ENCODE results near the gene BCL2L15. TPM values are rescaled to one million over a fixed set of nuclear protein-coding genes. Genes with fewer than 3 reads are reported as not detected.

Gene BCL2L15
- total RNA-seq, 4 donors from 2014 or later = 0.11 to 1.7 (median 0.78) TPM; not detected in 1

- H3K36me3 ChIP-seq = peaks cover 25 to 73% (median 63%) of the 10 kb centered on the region in 4 donors
- intact Hi-C loops (cut with DNase I) = no loop called here
- no peak overlapping the region for H3K27ac ChIP-seq (replicated peaks in 1 of 4)
- H3K4me1 ChIP-seq = peaks cover 0 to 6% (median 2%) of the 10 kb centered on the region in 4 donors
- TF ChIP-seq POLR2A (IDR thresholded peaks at IDR 0.05; ENCODE audit: low read depth) = no peak
- TF ChIP-seq, protein P1, sequence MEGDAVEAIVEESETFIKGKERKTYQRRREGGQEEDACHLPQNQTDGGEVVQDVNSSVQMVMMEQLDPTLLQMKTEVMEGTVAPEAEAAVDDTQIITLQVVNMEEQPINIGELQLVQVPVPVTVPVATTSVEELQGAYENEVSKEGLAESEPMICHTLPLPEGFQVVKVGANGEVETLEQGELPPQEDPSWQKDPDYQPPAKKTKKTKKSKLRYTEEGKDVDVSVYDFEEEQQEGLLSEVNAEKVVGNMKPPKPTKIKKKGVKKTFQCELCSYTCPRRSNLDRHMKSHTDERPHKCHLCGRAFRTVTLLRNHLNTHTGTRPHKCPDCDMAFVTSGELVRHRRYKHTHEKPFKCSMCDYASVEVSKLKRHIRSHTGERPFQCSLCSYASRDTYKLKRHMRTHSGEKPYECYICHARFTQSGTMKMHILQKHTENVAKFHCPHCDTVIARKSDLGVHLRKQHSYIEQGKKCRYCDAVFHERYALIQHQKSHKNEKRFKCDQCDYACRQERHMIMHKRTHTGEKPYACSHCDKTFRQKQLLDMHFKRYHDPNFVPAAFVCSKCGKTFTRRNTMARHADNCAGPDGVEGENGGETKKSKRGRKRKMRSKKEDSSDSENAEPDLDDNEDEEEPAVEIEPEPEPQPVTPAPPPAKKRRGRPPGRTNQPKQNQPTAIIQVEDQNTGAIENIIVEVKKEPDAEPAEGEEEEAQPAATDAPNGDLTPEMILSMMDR (IDR thresholded peaks at IDR 0.05) = no peak
- TF ChIP-seq EP300 (IDR thresholded peaks at IDR 0.05) = no peak
- TF ChIP-seq POLR2AphosphoS5 (IDR thresholded peaks at IDR 0.05) = no peak
- no peaks in the 10 kb centered on the region for H3K9me3 ChIP-seq
- no peak overlapping the region for H3K4me3 ChIP-seq
- 88% methylated on average over 8 of the region's 8 CpGs for whole genome bisulfite sequencing
- DNase-seq (ENCODE audit: extremely low spot score) = no peak
- no peaks in the 10 kb centered on the region for H3K27me3 ChIP-seq
These were observed 8.6 kb upstream of the BCL2L15 start for GRCh38 chr1:113895961-113896360.

GRCh38 chr1:113895098-113895497 is 7.7 kb upstream of the BCL2L15 start:
- WGBS = 67% methylated on average over 6 of the region's 6 CpGs
- Histone ChIP-seq H3K36me3 (peaks cover 25 to 65% (median 54%) of the 10 kb centered on the region in 4 donors), H3K4me1 (peaks cover 0 to 6% (median 2%) of the 10 kb centered on the region in 4 donors), H3K4me3 (no peak overlapping the region), H3K9me3 (no peaks in the 10 kb centered on the region), H3K27me3 (no peaks in the 10 kb centered on the region), H3K27ac (replicated peaks in 1 of 4) (peak overlapping the region in 1 of 4 donors; percentile 29)
- no peak for TF ChIP-seq POLR2AphosphoS5 (IDR thresholded peaks at IDR 0.05)
- TF ChIP-seq POLR2A (IDR thresholded peaks at IDR 0.05; ENCODE audit: low read depth) = no peak
- TF ChIP-seq, protein P1 (IDR thresholded peaks at IDR 0.05) = no peak
- TF ChIP-seq EP300 (IDR thresholded peaks at IDR 0.05) = no peak
- intact Hi-C loops (cut with DNase I) = no loop called here
- no peak for DNase-seq (ENCODE audit: extremely low spot score)

DNA sequence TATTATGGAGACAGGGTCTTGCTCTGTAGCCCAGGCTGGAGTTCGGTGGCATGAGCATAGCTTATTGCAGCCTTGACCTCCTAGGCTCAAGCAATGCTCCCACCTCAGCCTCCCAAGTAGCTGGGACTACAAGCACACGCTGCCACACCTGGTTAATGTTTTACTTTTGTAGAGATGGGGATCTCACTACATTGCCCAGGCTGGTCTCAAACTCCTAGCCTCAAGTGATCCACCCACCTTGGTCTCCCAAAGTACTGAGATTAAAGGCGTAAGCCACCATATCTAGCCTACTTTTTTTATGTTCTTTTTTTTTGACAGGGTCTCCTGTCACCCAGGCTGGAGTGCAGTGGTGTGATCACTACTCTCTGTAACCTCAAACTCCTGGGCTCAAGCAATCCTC is 5.9 kb upstream of the BCL2L15 start:
- DNase-seq (ENCODE audit: extremely low spot score) = no peak
- Histone ChIP-seq H3K27ac (replicated peaks in 1 of 4) (no peak overlapping the region), H3K27me3 (no peaks in the 10 kb centered on the region), H3K9me3 (no peaks in the 10 kb centered on the region), H3K36me3 (peaks cover 21 to 47% (median 39%) of the 10 kb centered on the region in 4 donors), H3K4me1 (peaks cover 0 to 2% (median 0%) of the 10 kb centered on the region in 4 donors), H3K4me3 (no peak overlapping the region)
- intact Hi-C loops (cut with DNase I) = no loop called here
- TF ChIP-seq POLR2A (IDR thresholded peaks at IDR 0.05; ENCODE audit: low read depth) = no peak
- no peak for TF ChIP-seq POLR2AphosphoS5 (IDR thresholded peaks at IDR 0.05)
- 91% methylated on average over 3 of the region's 3 CpGs for WGBS

DNA sequence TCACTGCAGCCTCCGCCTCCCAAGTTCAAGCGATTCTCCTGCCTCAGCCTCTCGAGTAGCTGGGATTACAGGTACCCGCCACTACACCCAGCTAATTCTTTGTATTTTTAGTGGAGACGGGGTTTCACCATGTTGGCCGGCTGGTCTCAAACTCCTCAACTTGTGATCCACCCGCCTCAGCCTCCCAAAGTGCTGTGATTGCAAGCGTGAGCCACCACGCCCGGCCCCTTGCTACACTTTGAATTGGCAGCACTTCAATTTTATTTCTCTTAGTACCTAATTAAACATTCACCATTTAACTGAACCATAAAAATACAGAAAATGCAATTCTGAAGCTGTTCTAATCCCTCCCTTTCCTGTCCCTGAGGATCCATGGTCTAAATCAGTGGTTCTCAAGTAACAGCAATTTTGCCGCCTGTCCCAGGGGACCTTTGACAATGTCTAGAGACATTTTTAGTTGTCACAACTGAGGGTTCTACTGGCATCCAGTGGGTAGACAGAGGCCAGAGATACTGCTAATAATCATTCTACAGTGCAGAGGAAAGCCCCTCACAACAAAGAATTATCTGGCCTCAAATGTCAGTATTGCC is 4.3 kb upstream of the BCL2L15 start:
- no peaks in the 10 kb centered on the region for H3K27me3 ChIP-seq
- WGBS = 91% methylated on average over 11 of the region's 11 CpGs
- no peaks in the 10 kb centered on the region for H3K9me3 ChIP-seq
- DNase-seq (ENCODE audit: extremely low spot score) = no peak
- no peak overlapping the region for H3K27ac ChIP-seq (replicated peaks in 1 of 4)
- H3K4me1 ChIP-seq = no peaks in the 10 kb centered on the region
- TF ChIP-seq EP300 (IDR thresholded peaks at IDR 0.05) = no peak
- TF ChIP-seq POLR2A (IDR thresholded peaks at IDR 0.05; ENCODE audit: low read depth) = no peak
- TF ChIP-seq POLR2AphosphoS5 (IDR thresholded peaks at IDR 0.05) = no peak
- TF ChIP-seq, protein P1 (IDR thresholded peaks at IDR 0.05) = no peak
- H3K36me3 ChIP-seq = peaks cover 11 to 32% (median 25%) of the 10 kb centered on the region in 4 donors
- H3K4me3 ChIP-seq = no peak overlapping the region
- intact Hi-C loops (cut with DNase I) = no loop called here

- peaks cover 11 to 23% (median 17%) of the 10 kb centered on the region in 4 donors for H3K36me3 ChIP-seq
- 46% methylated on average over 2 of the region's 2 CpGs for WGBS
- no peak overlapping the region for H3K4me3 ChIP-seq
- TF ChIP-seq EP300 (IDR thresholded peaks at IDR 0.05) (no peak), POLR2A (IDR thresholded peaks at IDR 0.05; ENCODE audit: low read depth) (no peak), POLR2AphosphoS5 (IDR thresholded peaks at IDR 0.05) (no peak)
- TF ChIP-seq, protein P1 (IDR thresholded peaks at IDR 0.05) = no peak
- intact Hi-C loops (cut with DNase I) = no loop called here
- H3K27ac ChIP-seq (replicated peaks in 1 of 4) = no peak overlapping the region
- H3K27me3 ChIP-seq = no peaks in the 10 kb centered on the region
- DNase-seq (ENCODE audit: extremely low spot score) = no peak
- H3K9me3 ChIP-seq = no peaks in the 10 kb centered on the region
- H3K4me1 ChIP-seq = no peaks in the 10 kb centered on the region
These were observed 3.4 kb upstream of the BCL2L15 start for GRCh38 chr1:113890816-113891215.

All from esophagus muscularis mucosa (tissue), 4 donors.